Measurements from ENCODE around the gene TMEM184A.
A peak's percentile ranks its signal among the peaks of the same experiment; 100 is the strongest.
"Not testable (repeated sequence)": the region's sequence is repeated elsewhere in the genome, so short reads cannot be mapped to it uniquely, and the experiment has no call there.

The TMEM184A gene

DNA sequence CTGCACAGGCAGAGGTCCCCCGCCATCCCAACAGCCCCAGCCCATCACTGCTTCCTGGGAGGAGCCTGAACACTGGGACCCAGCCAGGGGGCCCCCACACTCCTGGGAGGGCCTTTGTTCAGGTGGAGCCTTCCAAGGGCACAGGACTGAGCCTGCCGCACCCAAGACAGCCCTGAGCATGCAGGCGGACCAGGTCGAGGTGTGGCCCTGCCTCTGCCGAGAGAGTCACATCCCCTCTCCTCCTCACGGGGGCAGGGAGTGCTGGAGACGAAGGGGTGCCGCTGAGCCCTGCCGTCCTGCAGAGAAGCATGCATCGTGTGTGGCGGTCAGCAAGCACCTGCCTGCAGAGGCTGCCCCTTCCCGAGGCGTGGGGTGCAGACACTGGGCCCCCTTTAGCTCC is 32.8 kb downstream of the TMEM184A start:
- DNase-seq (ENCODE audit: low spot score) = no peak

DNA sequence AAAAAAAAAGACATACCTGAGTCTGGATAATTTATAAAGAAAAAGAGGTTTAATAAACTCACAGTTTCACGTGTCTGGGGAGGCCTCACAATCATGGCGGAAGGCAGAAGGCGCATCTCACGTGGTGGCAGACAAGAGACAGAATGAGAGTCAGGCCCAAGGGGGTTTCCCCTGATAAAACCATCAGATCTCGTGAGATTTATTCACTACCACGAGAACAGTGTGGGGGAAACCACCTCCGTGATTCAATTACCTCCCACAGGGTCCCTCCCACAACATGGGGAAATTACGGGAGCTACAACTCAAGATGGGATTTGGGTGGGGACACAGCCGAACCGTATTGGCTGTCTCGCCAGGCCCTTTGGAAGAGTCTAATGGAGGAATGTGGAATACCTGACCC is 34.5 kb downstream of the TMEM184A start:
- DNase-seq (ENCODE audit: low spot score) = no peak

DNA sequence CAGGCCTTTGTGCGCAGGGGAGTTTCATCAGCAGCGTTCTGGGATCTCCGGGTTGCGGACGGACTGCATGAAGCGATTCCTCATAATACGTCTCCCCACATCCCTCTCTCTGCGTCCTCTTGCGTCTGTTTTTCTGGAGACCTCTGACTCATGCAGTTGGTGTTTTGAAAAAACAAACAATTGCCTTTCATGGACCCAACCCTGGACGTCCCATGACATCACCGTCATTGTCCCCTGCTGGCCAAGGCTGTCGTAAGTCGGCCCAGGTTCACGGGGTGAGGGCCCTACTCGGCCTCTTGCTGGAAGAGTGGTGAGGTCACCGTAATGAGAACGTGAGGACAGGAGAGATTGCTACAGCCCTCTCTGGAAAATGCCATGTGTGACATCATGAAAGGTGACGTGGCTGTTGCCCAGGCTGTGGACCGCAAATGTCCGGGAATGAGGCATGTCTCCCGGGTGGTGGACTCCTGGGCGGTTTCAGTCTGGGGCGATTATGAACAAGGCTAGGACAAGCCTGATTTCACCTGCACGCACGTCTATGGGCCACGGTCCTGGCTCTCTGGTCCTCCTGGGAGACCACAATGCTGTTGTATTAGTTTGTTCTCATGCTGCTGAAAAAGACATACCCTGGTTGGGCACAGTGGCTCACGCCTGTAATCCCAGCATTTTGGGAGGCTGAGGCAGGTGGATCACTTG is 35.3 kb downstream of the TMEM184A start:
- DNase-seq (ENCODE audit: low spot score) = no peak

DNA sequence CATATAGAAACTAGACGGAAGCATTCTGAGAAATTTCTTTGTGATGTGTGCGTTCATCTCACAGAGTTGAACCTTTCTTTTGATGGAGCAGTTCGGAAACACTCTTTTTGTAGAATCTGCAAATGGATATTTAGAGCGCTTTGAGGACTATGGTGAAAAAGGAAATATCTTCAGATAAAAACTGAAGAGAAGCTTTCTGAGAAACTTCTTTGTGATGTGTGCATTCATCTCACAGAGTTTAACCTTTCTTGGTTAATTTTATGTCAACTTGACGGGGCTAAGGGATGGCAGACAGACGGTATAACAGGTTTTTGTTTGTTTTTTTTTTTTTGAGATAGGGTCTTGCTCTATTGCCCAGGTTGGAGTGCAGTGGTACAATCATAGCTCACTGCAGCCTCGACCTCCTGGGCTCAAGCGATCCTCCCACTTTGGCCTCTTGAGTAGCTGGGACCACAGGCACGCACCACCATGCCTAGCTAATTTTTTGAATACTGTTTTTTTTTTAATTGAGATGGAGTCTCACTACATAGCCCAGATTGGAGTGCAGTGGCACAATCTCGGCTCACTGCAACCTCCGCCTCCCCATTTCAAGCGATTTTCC is 36.6 kb downstream of the TMEM184A start:
- DNase-seq (ENCODE audit: low spot score) = not testable (repeated sequence)

DNA sequence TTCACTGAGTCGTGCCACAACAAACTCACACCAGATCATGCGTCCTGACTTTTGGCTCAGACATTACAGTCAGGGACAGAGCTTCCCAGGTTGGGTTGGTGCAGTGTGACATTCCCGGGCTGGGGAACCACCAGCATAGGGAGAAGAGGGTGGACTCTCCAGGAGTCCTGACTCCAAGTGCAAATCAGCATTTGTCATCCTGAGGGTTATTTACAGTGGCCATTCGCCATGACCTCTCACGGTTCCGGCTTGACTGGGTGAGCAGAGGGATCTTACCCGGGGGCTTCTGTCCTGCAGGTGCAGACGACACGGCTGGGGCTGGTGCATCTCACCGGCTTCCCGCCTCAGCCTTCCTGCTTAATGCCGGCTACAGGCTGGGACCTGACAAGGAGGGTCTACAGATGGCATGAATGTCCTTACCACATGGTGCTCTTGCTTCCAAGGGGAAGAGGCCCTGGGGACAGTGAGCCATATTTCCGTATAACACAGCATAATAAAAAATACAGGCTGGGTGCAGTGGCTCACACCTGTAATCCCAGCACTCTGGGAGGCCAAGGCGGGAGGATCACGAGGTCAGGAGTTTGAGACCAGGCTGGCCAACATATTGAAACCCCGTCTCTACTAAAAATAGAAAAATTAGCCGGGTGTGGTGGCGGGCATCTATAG is 39.3 kb downstream of the TMEM184A start:
- no peak for DNase-seq (ENCODE audit: low spot score)

DNA sequence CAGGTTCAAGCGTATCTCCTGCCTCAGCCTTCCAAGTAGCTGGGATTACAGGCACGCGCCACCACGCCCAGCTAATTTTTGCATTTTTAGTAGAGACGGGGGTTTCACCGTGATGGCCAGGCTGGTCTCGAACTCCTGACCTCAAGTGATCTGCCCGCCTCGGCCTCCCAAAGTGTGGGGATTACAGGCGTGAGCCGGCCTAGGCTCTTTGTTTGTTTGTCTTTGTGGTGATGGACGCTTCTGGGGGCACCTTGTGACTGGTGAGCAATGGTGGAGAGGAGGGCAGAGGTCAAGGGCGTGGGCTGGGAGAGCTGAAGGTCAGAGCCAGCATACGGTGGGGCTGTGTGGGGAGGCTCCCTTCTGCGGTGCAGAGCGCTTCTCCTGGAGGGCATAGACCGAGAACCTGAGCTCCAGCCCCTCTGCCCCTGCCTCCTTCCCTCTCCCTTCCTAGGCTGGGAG is 40.5 kb downstream of the TMEM184A start:
- DNase-seq (ENCODE audit: low spot score) = not testable (repeated sequence)

DNA sequence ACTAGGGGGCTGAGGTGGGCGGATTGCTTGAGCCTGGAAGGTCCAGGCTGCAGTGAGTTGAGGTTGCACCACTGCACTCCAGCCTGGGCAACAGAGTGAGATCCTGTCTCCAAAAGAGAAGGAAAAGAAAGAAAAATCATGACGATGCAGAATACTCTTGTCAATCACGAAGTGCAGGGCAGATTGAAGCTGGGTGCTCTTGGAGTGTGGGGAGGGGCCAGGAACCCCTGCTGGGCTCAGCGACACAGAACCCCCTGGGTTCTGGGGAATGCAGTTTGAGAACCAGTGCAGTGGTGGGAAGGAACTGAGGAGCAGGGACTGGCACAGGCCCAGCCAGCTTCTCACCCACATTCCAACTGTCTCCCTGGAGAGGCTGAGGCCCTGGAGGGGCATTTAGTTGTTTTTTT is 41.0 kb downstream of the TMEM184A start:
- DNase-seq (ENCODE audit: low spot score) = no peak

DNA sequence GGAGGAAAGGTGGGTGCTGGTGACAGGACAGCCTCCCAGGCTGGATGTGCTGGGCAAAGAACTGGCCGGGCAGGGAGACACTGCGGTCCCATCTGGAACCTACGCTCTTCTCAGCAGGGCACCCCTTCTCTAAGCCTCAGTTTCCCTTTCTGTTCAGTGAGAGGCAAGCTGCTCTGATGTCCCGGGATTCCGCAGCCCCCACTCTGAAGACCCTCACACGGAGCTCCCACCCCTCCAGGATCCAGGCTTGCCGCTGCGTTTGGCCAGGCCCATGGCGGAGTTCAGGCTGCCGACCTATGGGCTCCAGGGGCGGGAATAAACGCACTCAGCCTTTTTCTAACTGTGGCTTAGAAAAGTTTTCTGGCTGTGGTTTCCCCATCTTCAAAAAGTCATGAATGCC is 41.6 kb downstream of the TMEM184A start:
- no peak for DNase-seq (ENCODE audit: low spot score)

DNA sequence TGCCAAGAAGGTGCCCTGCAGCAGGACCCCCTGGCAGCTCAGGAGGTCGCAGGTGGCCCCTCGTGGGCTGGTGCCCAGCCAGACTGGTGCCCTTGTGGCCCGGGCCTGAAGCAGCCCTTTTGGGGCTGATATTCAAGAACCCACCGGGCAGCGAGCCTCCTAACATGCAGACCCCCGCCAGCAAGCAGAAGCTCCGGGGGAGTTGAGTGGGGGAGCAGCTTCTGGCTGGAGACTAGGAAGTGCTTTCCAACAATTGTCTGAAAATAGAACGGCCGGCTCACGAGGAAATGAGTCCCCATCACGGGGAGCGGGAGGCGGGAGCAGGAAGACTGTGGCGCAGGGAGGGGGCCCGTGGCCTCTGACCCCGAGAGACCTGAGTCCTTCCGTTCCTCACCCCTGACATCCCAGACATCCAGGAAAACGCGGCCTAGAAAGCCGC is 42.3 kb downstream of the TMEM184A start:
- DNase-seq (ENCODE audit: low spot score) = no peak

DNA sequence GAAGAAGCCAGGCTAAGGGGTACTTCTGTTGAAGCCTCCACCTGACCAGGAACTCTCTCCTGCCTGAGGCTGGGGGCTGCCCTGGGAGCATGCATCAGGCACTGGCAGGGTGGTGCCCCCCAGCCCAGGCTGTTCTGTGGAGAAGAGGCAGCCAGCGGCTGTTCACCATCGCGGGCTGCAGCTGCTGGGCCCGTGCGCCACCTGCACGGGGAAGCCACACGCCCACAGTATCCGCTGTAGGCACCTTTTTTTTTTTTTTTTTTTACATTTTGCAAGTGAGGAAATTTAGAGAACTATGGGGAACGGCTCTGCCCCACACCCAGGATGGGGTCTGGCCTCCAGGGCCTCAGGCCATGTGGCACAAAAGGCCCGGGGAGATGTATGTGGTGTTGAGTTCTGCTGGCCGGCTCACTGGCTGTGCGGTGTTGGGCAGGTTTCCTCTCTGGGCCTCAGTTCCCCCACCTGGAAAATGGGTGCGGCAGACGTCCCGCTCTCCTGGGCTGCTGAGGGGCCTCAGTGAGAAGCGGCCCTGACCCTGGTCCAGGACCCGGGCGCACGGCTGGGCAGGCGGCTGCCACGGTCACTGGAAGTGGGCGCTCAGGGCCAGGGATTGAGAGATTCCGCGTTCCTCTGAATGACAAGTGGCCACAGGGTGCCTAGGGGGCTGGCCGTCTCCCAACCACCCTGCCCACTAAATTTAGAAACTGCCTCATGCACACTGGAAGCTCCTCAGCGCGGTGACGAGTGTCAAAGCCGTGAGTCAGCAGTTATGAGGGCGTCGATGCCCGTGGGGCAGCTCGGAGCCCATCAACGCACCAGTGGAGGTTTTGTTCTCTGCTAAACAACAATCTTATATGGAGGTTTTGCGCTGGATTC is 43.0 kb downstream of the TMEM184A start:
- no peak for DNase-seq (ENCODE audit: low spot score)

DNA sequence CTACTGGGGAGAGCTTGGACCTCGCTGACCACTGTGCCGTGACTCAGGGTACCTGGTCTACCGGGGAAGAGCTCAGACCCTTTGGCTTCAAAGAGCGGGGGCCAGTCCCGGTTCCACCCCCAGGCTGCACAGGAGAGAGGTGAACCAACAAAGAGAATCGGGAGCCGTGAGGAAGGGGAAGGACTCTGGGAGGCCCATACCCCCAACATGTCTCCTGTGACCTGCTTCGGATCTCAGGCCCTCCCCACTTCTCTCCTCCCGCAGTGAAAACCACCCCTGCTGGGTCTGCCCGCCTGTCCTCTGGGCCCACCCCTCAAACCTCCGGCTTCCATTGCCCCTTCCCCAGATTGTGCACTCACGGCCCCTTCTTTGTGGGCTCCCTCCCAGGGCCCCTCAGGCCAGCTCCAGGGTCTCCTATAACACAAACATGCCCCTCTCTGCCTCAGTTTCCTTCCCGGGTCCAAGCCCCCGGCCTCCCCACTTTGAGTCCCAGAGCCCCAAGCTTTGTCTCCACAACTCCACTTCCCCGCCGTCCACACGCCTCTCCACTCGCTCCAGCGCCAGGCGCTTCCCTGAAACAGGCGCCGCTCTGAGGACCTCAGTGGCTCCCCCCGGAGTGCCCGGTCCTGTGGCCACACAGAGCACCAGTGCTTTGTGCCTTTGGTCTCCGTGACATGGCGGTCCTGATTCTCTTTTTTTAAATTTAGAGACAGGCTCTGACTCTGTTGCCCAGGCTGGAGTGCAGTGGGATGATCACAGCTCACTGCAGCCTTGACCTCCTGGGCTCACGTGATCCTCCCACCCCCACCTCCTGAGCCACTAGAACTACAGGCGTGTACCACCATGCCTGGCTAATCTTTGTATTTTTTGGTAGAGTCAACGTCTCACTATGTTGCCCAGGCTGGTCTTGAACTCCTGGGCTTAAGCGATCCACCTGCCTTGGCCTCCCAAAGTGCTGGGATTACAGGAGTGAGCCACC is 44.3 kb downstream of the TMEM184A start:
- no peak for DNase-seq (ENCODE audit: low spot score)

DNA sequence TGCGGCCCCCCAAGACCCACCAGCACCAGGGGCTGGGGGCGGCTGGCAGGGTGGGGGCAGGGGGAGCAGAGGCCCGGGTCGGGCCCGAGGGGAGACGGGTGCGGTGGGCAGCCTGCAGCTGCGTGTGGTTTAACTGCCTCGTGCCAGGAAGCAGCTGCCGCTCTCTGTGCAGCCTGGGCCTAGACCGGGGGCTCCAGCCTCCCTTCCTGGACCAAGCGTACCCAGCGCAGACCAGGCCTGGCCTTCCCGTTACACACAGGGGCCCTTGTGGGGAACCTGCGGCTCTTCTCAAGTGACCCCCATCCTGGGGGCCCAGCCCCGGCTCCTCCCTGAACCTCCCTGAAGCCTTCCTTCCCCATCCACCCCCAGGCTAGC is 45.2 kb downstream of the TMEM184A start:
- DNase-seq (ENCODE audit: low spot score) = no peak

DNA sequence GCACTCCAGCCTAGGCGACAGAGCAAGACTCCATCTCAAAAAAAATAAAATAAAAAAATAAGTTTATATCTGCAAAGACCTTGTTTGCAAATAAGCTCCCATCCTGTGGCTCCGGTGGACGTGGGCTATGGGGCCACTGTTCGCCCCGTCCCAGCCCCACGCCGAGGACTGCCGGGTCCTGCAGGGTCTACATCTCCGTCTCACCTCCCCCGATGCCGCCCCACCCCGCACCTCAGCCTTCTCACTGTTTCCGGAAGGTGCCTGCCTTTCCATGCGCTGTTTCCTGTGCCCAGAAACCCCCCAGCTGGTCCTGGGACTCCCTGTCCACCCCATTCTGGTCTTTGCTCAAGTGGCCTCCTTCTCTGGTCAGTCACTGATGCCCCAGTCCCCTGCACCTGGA is 46.8 kb downstream of the TMEM184A start:
- DNase-seq (ENCODE audit: low spot score) = no peak

DNA sequence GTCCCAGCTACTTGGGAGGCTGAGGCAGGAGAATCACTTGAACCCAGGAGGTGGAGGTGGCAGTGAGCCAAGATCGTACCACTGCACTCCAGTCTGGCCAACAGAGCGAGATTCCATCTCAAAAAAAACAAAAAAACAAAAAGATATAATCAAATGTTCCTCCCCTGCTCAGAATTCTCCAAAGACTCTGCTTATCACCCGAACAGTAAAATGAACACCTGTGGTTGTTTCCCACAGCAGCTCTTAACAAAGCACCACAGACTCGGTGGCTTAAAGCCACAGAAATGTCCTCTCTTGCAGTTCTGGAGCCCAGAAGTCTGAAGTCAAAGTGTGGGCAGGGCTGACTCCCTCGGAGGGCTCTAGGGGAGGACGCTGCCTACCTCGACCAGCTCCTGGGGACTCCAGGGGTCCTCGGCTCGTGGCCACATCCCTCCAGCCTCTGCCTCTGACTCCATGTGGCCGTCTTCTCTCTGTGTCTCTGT is 47.7 kb downstream of the TMEM184A start:
- DNase-seq (ENCODE audit: low spot score) = no peak

DNA sequence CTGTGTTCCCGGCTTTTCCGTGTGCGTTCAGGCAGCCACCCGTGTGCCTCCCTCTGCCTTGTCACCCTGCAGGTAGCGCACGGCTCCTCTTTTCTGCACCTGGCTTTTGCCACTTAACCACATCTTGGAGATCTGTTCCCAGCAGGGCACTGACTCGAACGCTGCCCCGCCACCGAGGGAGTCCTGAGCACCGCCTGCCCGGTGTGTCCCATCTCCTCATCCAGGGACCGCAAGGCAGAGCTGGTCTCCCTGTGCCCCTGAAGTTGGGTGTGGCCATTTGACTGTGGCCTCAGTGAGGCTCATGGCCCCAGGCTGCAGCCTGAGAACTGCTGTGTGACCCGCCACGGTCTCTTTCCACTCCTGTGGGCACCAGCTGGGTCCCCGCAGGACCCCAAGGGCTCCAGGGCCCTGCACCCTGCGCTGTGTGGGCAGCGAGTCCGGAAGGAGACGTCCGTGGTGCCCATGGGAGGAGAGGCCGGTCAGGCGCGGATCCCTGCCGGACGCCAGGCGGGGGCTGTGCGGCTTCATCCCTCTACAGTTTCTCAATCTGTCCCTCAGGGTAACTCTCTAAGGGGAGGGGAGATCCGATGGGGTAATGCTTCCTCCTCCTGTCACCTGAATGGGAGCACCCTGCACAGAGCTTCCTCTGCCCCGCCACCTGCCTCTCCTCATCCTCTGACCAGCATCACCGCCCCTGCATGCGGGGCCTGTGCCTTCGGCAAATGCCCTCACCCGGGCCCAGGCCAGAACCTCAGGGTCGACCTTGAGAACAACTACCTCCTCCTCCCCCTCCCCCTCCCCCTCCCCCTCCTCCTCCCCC is 50.1 kb downstream of the TMEM184A start:
- DNase-seq (ENCODE audit: low spot score) = no peak

DNA sequence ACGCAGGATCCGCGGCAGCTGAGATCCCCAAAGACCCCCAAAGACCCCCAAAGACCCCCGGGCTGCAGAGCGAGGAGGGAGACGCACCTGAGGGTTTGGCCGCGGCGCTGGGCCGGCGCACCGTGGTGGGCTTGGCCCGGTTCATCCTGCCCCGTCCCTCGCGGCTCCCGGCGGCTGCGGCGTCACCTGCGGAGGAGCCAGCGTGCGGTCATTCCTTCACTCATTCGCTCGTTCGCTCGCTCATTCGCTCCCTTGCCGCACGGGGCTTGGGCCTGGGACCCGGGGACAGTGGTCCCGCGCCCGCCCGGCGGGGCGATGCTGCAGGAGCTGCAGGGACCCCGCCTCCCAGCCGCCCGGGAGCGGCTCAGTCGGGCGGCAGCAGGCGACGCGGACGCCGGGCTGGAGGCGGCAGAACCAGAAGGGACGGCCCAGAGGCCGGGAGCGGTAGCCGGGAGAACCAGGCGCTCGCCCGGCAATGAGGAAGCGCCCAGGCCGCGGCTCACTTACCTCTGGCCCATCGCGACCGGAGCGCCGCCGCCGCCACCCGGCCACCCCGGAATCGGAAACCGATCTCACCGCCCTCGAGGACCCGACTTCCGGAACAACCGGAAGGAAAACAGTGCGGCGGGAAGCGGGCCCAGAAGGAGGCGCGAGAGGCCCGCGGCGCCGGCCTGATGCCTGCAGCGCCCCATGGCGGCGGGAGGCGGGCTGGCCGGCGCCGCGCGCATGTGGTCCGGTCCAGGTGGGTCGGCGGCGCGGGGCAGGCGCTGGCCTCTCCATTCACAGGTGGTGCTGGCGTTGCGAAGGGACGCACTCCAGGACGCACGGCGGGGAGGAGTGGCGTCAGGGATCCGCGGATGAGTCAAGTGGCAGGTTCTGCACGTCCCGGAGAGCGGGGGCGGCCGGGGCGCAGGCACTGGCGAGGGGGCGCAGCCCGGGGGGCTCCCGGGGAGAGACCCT is 51.9 kb downstream of the TMEM184A start, which contains the start of gene INTS1:
INTS1 (minus strand) TSS at position 574 of the 960 bp plus-strand sequence; CDS start at position 145, 429 bp downstream.
- DNase-seq (ENCODE audit: low spot score) = peak; percentile 90

DNA sequence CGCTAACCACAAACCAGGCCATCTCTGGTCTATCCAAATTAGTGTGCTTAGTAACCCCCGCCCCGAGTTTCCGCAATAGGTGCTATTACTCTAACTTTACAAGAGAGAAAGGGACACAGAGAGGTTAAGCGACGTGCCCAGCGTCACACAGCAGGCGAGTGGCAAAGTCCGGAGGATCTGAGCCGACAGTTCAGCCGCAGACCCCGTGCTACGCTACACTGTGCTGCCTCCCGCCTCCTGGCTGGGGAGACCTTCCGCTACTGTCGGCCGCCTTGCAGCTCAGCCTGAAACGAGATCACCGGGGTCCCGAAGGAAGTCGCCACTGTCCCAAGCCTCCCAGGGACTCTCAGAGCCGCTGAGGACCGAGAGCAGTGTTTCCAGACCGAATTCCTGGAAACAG is 52.6 kb downstream of the TMEM184A start:
- DNase-seq (ENCODE audit: low spot score) = no peak

DNA sequence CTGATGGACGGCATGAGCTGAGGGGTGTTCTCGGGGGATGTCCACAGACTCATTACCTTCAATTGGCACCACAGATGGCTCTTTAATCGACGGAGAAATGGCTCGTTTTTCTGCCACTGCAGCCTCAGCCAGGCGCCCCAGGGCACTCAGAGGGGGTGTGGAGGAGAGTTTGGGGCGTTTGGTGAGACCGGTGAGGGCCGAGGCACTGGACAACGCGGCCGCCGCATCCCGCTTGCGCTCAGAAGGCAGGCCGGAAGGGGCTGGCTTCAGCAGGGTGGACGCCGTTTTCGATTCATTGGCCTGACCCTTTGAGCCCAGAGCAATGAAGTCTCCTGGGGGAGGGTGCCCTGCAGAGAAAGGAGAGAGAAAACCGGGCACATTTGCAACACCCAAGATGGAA is 53.2 kb downstream of the TMEM184A start:
- no peak for DNase-seq (ENCODE audit: low spot score)

Measured in CD4-positive, alpha-beta T cell treated with Interleukin-15 for 4 hours (primary cell).